OCI-LY1 (cell line): ENCODE data around the gene EFHD1.

Source experiments
- CTCF ChIP-seq: fragments of 200-600 bp; sonication (generic), shearing (Covaris generic); IDR thresholded peaks from 2 replicates; pipeline ENCODE4 v1.5.1; 2017; ENCODE audit warnings: mild to moderate bottlenecking, antibody characterized with exemption, low read length, moderate library complexity, mixed read lengths
- EZH2 ChIP-seq: fragments of 200-600 bp; sonication (generic), shearing (Covaris generic); IDR thresholded peaks from 2 replicates; pipeline ENCODE4 v1.8.0; 2017; ENCODE audit warnings: borderline replicate concordance, mixed run types, mild to moderate bottlenecking, antibody characterized with exemption, low read length, moderate library complexity, mixed read lengths

- TF ChIP-seq CTCF (no peak), EZH2 (no peak)
Observed at GRCh38 chr2:232666051-232666805, 32.8 kb downstream of the EFHD1 start.
